ENCODE data around the gene DAPK1.

Gene DAPK1

DNA sequence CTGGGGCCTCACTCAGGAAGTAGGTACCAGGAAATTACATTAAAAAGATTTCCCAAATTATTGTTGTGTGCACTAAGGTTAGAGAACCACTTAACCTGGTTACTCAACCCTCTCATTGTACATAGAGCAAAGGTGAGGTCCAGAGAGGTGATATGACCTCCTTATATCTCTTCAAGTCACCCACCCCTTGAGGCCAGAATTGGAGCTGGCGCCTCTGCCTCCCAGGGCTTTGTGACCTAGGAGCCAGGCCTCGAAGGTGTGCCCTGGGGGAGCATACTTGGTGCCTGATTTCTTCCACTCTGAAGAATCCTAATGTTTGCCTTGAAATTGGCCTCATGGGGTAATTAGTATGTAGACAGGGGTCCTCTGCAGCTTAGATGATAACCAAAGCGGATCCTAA is 133.2 kb downstream of the DAPK1 start:
- no peaks in the 10 kb centered on the region for H3F3A ChIP-seq (ENCODE audit: control insufficient read depth, insufficient read depth)
- TF ChIP-seq, protein P1, sequence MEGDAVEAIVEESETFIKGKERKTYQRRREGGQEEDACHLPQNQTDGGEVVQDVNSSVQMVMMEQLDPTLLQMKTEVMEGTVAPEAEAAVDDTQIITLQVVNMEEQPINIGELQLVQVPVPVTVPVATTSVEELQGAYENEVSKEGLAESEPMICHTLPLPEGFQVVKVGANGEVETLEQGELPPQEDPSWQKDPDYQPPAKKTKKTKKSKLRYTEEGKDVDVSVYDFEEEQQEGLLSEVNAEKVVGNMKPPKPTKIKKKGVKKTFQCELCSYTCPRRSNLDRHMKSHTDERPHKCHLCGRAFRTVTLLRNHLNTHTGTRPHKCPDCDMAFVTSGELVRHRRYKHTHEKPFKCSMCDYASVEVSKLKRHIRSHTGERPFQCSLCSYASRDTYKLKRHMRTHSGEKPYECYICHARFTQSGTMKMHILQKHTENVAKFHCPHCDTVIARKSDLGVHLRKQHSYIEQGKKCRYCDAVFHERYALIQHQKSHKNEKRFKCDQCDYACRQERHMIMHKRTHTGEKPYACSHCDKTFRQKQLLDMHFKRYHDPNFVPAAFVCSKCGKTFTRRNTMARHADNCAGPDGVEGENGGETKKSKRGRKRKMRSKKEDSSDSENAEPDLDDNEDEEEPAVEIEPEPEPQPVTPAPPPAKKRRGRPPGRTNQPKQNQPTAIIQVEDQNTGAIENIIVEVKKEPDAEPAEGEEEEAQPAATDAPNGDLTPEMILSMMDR (IDR thresholded peaks at IDR 0.05; ENCODE audit: low read depth, low read length, poor library complexity, severe bottlenecking): no peak
- H4K20me1 ChIP-seq (ENCODE audit: control insufficient read depth, insufficient read depth, low read depth, low read length): no peaks in the 10 kb centered on the region
- H3K4me1 ChIP-seq (ENCODE audit: control insufficient read depth, low read length): no peaks in the 10 kb centered on the region
- H3K27me3 ChIP-seq (ENCODE audit: control insufficient read depth, low read length): no peaks in the 10 kb centered on the region
- no peaks in the 10 kb centered on the region for H3K9me2 ChIP-seq (replicated peaks; ENCODE audit: control insufficient read depth, low read length)
- no peaks in the 10 kb centered on the region for H3K36me3 ChIP-seq (ENCODE audit: control insufficient read depth, low read length)
- no peaks in the 10 kb centered on the region for H3K9me3 ChIP-seq (ENCODE audit: control insufficient read depth, insufficient read depth, low read length)
- no peak overlapping the region for H3K4me2 ChIP-seq (ENCODE audit: low read length)
- no peak overlapping the region for H3K4me3 ChIP-seq (ENCODE audit: low read length)
- H3K79me2 ChIP-seq (ENCODE audit: control insufficient read depth, low read length): no peaks in the 10 kb centered on the region
- H3K27ac ChIP-seq (ENCODE audit: low read depth, low read length): no peak overlapping the region

DNA sequence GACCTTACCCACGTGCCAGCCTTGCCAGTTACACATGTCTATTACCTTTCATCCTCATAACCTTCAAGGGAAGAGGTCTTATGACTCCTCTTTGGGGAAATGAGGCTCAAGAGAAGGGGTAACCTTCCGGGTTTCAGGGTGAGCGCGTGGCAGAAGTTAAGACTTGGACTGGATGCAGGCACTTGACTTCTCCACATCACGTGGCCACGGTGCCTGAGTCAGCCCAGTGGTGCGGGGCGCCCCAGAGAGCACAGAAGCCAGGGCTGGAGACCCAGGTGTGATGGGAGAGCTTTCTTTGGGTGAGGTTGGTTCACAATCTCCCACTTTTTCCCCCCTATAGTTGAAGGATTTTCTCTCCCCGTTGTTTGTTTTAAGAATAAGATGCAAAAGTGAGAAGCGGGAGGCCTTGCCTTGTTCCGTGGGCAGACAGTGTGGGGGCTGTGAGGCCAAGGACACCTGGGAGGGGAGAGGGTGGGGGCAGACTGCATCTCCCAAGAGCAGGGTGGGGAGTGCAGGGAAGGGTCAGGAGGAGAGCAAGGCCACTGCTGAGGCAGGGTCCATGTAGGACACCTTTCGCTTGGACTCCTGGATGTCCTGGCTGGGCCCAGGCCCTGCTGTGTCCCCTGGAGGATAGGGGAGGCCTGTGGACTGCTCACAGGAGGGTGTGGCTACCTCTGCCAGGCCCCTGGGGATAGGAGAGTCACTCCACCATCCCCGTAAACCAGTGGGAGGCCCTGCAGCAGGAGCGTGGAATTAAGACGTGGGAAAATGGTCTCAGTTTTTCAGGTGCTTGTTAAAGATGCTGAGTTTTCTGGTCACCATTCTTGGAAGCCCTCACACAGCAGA is 138.2 kb downstream of the DAPK1 start:
- H3K79me2 ChIP-seq (ENCODE audit: control insufficient read depth, low read length): no peaks in the 10 kb centered on the region
- H3K4me1 ChIP-seq (ENCODE audit: control insufficient read depth, low read length): no peaks in the 10 kb centered on the region
- no peaks in the 10 kb centered on the region for H4K20me1 ChIP-seq (ENCODE audit: control insufficient read depth, insufficient read depth, low read depth, low read length)
- H3F3A ChIP-seq (ENCODE audit: control insufficient read depth, insufficient read depth): no peaks in the 10 kb centered on the region
- no peak overlapping the region for H3K4me3 ChIP-seq (ENCODE audit: low read length)
- TF ChIP-seq, protein P1 (IDR thresholded peaks at IDR 0.05; ENCODE audit: low read depth, low read length, poor library complexity, severe bottlenecking): no peak
- TF ChIP-seq EZH2phosphoT487 (IDR thresholded peaks at IDR 0.05; ENCODE audit: borderline replicate concordance, low read length): no peak
- no peaks in the 10 kb centered on the region for H3K36me3 ChIP-seq (ENCODE audit: control insufficient read depth, low read length)
- H3K27me3 ChIP-seq (ENCODE audit: control insufficient read depth, low read length): no peaks in the 10 kb centered on the region
- H3K27ac ChIP-seq (ENCODE audit: low read depth, low read length): no peak overlapping the region
- no peaks in the 10 kb centered on the region for H3K9me3 ChIP-seq (ENCODE audit: control insufficient read depth, insufficient read depth, low read length)
- no peaks in the 10 kb centered on the region for H3K9me2 ChIP-seq (replicated peaks; ENCODE audit: control insufficient read depth, low read length)
- no peak overlapping the region for H3K4me2 ChIP-seq (ENCODE audit: low read length)

- no peaks in the 10 kb centered on the region for H3K4me1 ChIP-seq (ENCODE audit: control insufficient read depth, low read length)
- H3K9me3 ChIP-seq (ENCODE audit: control insufficient read depth, insufficient read depth, low read length): no peaks in the 10 kb centered on the region
- no peak overlapping the region for H3K27ac ChIP-seq (ENCODE audit: low read depth, low read length)
- H3K36me3 ChIP-seq (ENCODE audit: control insufficient read depth, low read length): no peaks in the 10 kb centered on the region
- H3K4me2 ChIP-seq (ENCODE audit: low read length): no peak overlapping the region
- H3K4me3 ChIP-seq (ENCODE audit: low read length): no peak overlapping the region
- H3K79me2 ChIP-seq (ENCODE audit: control insufficient read depth, low read length): no peaks in the 10 kb centered on the region
- H3K9me2 ChIP-seq (replicated peaks; ENCODE audit: control insufficient read depth, low read length): no peaks in the 10 kb centered on the region
- no peaks in the 10 kb centered on the region for H3F3A ChIP-seq (ENCODE audit: control insufficient read depth, insufficient read depth)
- TF ChIP-seq EZH2phosphoT487 (IDR thresholded peaks at IDR 0.05; ENCODE audit: borderline replicate concordance, low read length): no peak
- TF ChIP-seq, protein P1 (IDR thresholded peaks at IDR 0.05; ENCODE audit: low read depth, low read length, poor library complexity, severe bottlenecking): no peak
- H4K20me1 ChIP-seq (ENCODE audit: control insufficient read depth, insufficient read depth, low read depth, low read length): no peaks in the 10 kb centered on the region
- no peaks in the 10 kb centered on the region for H3K27me3 ChIP-seq (ENCODE audit: control insufficient read depth, low read length)
These were observed 140.6 kb downstream of the DAPK1 start for GRCh38 chr9:87638292-87638691.
